ENCODE data around the gene INSYN2B.

The INSYN2B gene

DNA sequence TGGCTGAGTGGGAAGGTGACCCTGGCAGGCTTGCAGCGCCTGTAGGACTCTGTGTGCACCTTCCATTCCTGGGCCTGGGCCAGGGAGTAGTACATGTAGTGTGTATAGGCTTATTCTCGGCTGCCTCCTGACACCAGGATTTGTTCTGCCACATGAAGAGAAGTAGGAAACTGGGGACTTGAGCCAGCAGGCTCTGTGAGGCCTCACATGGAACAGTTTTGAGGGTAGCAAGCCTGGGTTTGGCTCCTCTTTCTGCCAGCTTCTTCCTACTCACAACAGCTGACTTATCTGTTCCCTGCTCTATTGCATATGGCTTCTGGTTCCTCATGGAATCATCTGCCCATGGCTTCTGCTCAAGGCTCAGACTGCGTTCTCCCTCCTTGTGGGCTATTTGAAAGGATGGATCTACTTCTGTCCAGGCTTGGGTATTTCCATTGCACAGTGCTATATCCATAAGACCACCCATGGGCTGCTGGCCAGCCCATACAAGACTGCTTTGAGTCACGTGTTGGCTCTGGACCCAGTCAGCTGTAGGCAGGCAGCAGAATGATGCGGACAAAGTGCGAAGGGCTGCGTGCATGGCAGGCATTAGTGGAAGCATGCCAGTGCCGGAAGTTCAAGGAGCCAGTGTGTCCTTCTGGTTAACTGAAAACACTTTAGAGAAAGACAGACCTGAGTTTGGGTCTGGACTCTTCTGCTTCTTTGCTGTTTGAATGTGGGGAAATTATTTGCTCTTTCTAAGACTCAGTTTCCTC, 11.0 kb upstream of the INSYN2B start:
- no peak for DNase-seq (ENCODE audit: extremely low spot score)
- POLR2A ChIA-PET: no interaction called here
- no peak for TF ChIP-seq SUZ12 (IDR thresholded peaks at IDR 0.05)
- no peak for TF ChIP-seq NFRKB (IDR thresholded peaks at IDR 0.05)
- no peak for TF ChIP-seq FOXA1 (IDR thresholded peaks at IDR 0.05)
- TF ChIP-seq FOXK2 (IDR thresholded peaks at IDR 0.05): no peak
- no peak for TF ChIP-seq FOXM1 (IDR thresholded peaks at IDR 0.05; ENCODE audit: borderline replicate concordance)
- CTCF ChIA-PET: no interaction called here

DNA sequence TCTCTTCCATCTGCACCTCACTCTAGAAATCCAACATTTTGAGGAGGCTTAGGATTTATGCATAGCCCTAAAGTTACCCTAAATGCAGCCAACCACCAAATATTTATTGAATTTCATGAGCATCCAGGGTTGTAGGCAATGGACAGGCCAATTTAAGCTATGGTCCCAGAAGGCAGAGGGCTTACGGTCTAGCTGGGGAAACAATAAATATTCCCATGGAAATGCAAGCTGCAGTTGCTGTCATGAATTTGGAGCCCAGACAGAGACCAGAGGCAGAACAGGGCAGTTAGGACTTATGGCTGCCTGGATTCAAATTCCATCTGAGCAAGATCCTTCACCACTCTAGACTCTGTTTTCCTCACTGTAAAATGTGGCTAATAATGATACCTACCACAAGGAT, 9.1 kb upstream of the INSYN2B start:
- POLR2A ChIA-PET: no interaction called here
- no peak for TF ChIP-seq NFRKB (IDR thresholded peaks at IDR 0.05)
- TF ChIP-seq SUZ12 (IDR thresholded peaks at IDR 0.05): no peak
- TF ChIP-seq LEF1 (IDR thresholded peaks at IDR 0.05; ENCODE audit: borderline replicate concordance): no peak
- TF ChIP-seq ELF4 (IDR thresholded peaks at IDR 0.05): no peak
- TF ChIP-seq ZNF384 (IDR thresholded peaks at IDR 0.05): no peak
- no peak for TF ChIP-seq FOXM1 (IDR thresholded peaks at IDR 0.05; ENCODE audit: borderline replicate concordance)
- TF ChIP-seq FOXA1 (IDR thresholded peaks at IDR 0.05): no peak
- TF ChIP-seq BHLHE40 (IDR thresholded peaks at IDR 0.05; ENCODE audit: borderline replicate concordance): no peak
- no peak for TF ChIP-seq TARDBP (IDR thresholded peaks at IDR 0.05)
- no peak for TF ChIP-seq ARNT (IDR thresholded peaks at IDR 0.05)
- no peak for TF ChIP-seq HDGF (IDR thresholded peaks at IDR 0.05; ENCODE audit: borderline replicate concordance)
- TF ChIP-seq CTBP1 (IDR thresholded peaks at IDR 0.05; ENCODE audit: borderline replicate concordance): no peak
- TF ChIP-seq, protein P1, sequence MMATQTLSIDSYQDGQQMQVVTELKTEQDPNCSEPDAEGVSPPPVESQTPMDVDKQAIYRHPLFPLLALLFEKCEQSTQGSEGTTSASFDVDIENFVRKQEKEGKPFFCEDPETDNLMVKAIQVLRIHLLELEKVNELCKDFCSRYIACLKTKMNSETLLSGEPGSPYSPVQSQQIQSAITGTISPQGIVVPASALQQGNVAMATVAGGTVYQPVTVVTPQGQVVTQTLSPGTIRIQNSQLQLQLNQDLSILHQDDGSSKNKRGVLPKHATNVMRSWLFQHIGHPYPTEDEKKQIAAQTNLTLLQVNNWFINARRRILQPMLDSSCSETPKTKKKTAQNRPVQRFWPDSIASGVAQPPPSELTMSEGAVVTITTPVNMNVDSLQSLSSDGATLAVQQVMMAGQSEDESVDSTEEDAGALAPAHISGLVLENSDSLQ (IDR thresholded peaks at IDR 0.05): no peak
- no peak for TF ChIP-seq SP1 (IDR thresholded peaks at IDR 0.05)
- CTCF ChIA-PET: interaction anchor here (1.3 kb wide), 1 partner anchor 9 kb away, joined by 6 read pairs; the partner anchor contains the start of gene INSYN2B
- DNase-seq (ENCODE audit: extremely low spot score): no peak

DNA sequence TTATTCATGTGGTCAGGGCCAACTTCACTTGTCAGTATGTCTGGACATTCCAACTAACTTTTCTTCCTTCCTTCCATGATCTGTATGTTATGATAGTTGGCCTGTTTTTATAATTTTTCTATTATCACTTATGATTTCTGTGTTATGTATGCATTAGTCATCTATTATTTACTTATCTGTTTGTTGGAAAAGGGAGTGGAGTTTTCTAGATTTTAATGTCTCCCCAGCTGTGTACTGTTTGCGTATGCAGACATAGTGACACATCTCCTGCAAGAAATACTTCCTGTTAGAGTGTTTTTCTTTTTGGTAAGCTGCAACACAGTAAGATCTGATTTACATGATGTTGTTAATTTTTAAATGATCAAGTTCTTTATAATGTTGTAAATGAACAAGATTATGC, 8.7 kb upstream of the INSYN2B start:
- ChIA-PET CTCF (interaction anchor here (1.3 kb wide), 1 partner anchor 9 kb away, joined by 6 read pairs; the partner anchor contains the start of gene INSYN2B), POLR2A (no interaction called here)
- TF ChIP-seq ELF4 (IDR thresholded peaks at IDR 0.05) (no peak), SP1 (IDR thresholded peaks at IDR 0.05) (no peak), ARNT (IDR thresholded peaks at IDR 0.05) (no peak), TARDBP (IDR thresholded peaks at IDR 0.05) (no peak), HDGF (IDR thresholded peaks at IDR 0.05; ENCODE audit: borderline replicate concordance) (no peak), BHLHE40 (IDR thresholded peaks at IDR 0.05; ENCODE audit: borderline replicate concordance) (no peak), ZNF384 (IDR thresholded peaks at IDR 0.05) (no peak), NFRKB (IDR thresholded peaks at IDR 0.05) (no peak), LEF1 (IDR thresholded peaks at IDR 0.05; ENCODE audit: borderline replicate concordance) (no peak), SUZ12 (IDR thresholded peaks at IDR 0.05) (no peak), L3MBTL2 (conservative IDR thresholded peaks at IDR 0.05) (no peak), FOXK2 (IDR thresholded peaks at IDR 0.05) (no peak)
- TF ChIP-seq, protein P1 (IDR thresholded peaks at IDR 0.05): no peak
- DNase-seq (ENCODE audit: extremely low spot score): no peak

DNA sequence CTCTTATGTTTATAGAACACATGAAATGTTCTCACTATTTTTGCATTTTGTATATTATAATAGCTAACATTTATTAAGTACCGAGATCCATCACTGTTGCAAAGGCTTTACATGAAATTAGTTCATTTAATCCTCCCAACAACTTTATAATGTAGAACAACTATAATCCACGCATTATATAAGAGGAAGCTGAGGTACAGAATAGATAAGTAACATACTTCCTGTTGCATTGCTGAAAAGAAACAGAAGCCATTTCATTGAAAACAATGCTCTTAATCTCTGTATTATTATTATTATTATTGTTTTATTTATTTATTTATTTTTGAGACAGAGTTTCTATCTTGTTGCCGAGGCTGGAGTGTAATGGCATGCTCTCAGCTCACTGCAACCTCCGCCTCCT, 7.9 kb upstream of the INSYN2B start:
- POLR2A ChIA-PET: no interaction called here
- CTCF ChIA-PET: no interaction called here
- TF ChIP-seq, protein P1 (IDR thresholded peaks at IDR 0.05): no peak
- TF ChIP-seq HDGF (IDR thresholded peaks at IDR 0.05; ENCODE audit: borderline replicate concordance) (no peak), FOXM1 (IDR thresholded peaks at IDR 0.05; ENCODE audit: borderline replicate concordance) (no peak), NFRKB (IDR thresholded peaks at IDR 0.05) (no peak), FOXK2 (IDR thresholded peaks at IDR 0.05) (no peak), FOXA1 (IDR thresholded peaks at IDR 0.05) (no peak), BHLHE40 (IDR thresholded peaks at IDR 0.05; ENCODE audit: borderline replicate concordance) (no peak)
- DNase-seq (ENCODE audit: extremely low spot score): no peak

DNA sequence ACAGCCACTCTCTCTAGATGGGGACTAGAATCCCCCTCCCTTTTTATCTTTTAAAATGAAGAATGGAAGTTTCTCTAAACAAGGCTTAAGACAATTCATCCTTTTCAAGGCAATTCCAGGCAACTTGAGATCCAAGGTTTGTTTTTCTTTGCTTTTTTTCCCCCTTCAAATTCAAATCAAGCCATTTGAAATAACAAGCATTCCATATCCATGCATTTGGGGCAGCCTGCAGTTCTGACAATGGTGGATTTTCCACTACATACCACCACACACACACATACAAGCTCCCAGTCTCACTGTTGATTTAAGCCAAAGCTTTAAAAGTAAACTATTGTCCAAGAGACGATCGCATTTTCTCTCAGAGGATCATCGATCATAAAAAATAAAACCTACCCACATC, 424 bp downstream of the INSYN2B start:
- CTCF ChIA-PET: interaction anchor here (0.6 to 2.3 kb wide), 30 partner anchors 9 to 372 kb away, joined by 3 to 35 read pairs (median 4); no protein-coding TSS in a partner anchor
- TF ChIP-seq TARDBP (IDR thresholded peaks at IDR 0.05): no peak
- TF ChIP-seq ARNT (IDR thresholded peaks at IDR 0.05): no peak
- no peak for TF ChIP-seq BHLHE40 (IDR thresholded peaks at IDR 0.05; ENCODE audit: borderline replicate concordance)
- TF ChIP-seq LEF1 (IDR thresholded peaks at IDR 0.05; ENCODE audit: borderline replicate concordance): no peak
- TF ChIP-seq FOXM1 (IDR thresholded peaks at IDR 0.05; ENCODE audit: borderline replicate concordance): no peak
- no peak for TF ChIP-seq FOXK2 (IDR thresholded peaks at IDR 0.05)
- DNase-seq (ENCODE audit: extremely low spot score): no peak
- POLR2A ChIA-PET: no interaction called here

DNA sequence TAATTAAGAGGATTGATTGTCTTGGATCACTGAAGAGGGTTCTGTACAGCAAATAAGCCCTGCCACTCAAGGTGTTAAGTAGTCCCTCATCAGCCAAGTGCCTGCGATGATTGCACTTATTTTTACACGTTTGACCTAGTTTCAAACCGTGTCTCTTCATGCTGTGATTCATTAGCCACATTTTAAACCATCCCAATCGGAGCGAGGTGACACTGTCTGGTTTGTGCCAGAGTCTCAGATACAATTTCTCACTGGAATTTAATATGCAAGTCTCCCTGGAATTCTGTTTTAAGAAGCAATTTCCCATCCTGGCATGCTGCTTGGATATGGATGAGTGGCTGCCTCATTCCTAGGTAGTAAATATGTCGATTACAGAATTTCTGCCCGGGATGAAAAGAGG, 1.6 kb downstream of the INSYN2B start:
- POLR2A ChIA-PET: no interaction called here
- no peak for DNase-seq (ENCODE audit: extremely low spot score)
- CTCF ChIA-PET: no interaction called here
- TF ChIP-seq HDGF (IDR thresholded peaks at IDR 0.05; ENCODE audit: borderline replicate concordance) (no peak), ARNT (IDR thresholded peaks at IDR 0.05) (no peak), LEF1 (IDR thresholded peaks at IDR 0.05; ENCODE audit: borderline replicate concordance) (no peak), FOXM1 (IDR thresholded peaks at IDR 0.05; ENCODE audit: borderline replicate concordance) (no peak), FOXA1 (IDR thresholded peaks at IDR 0.05) (no peak)
